GM12874 (cell line): Measurements from ENCODE around the gene AHRR.

ENCODE experiments used
- CTCF ChIP-seq: IDR thresholded peaks from 2 replicates; pipeline ENCODE4 v1.5.1; 2011; ENCODE audit warnings: low read depth, mild to moderate bottlenecking, control low read depth, low read length, moderate library complexity; ENCODE audit not compliant: insufficient read depth

AHRR gene

GRCh38 chr5:483011-483410 lies 161.5 kb downstream of the AHRR start:
- no peak for TF ChIP-seq CTCF

GRCh38 chr5:483434-484140 lies 162.1 kb downstream of the AHRR start:
- TF ChIP-seq CTCF: no peak

- no peak for TF ChIP-seq CTCF
These were observed 163.0 kb downstream of the AHRR start for GRCh38 chr5:484556-484955.

GRCh38 chr5:485113-485945 lies 163.8 kb downstream of the AHRR start:
- no peak for TF ChIP-seq CTCF

GRCh38 chr5:485946-486491 lies 164.5 kb downstream of the AHRR start:
- no peak for TF ChIP-seq CTCF
